ENCODE measurements around the gene PRKCG.
"Not testable (repeated sequence)": the region's sequence is repeated elsewhere in the genome, so short reads cannot be mapped to it uniquely, and the experiment has no call there.

Gene PRKCG

GRCh38 chr19:53881482-53882390, at the start of gene PRKCG:
PRKCG (plus strand) TSS chr19:53882197; CDS start chr19:53882495, 298 bp downstream.
- peak; percentile 70 for DNase-seq (ENCODE audit: low spot score)

- not testable (repeated sequence) for DNase-seq (ENCODE audit: low spot score)
Measured at GRCh38 chr19:53832861-53833260, 49.1 kb upstream of the PRKCG start.

GRCh38 chr19:53838446-53838845, 43.6 kb upstream of the PRKCG start:
- DNase-seq (ENCODE audit: low spot score): not testable (repeated sequence)

GRCh38 chr19:53840241-53840640, 41.8 kb upstream of the PRKCG start:
- not testable (repeated sequence) for DNase-seq (ENCODE audit: low spot score)

- not testable (repeated sequence) for DNase-seq (ENCODE audit: low spot score)
Measured at GRCh38 chr19:53840914-53841313, 41.1 kb upstream of the PRKCG start.

GRCh38 chr19:53844849-53845246, 37.1 kb upstream of the PRKCG start:
- DNase-seq (ENCODE audit: low spot score): no peak

- no peak for DNase-seq (ENCODE audit: low spot score)
Measured at GRCh38 chr19:53847555-53847954, 34.4 kb upstream of the PRKCG start.

- DNase-seq (ENCODE audit: low spot score): no peak
Measured at GRCh38 chr19:53849237-53849676, 32.7 kb upstream of the PRKCG start.

GRCh38 chr19:53853707-53854106, 28.3 kb upstream of the PRKCG start:
- DNase-seq (ENCODE audit: low spot score): no peak

GRCh38 chr19:53864308-53864836, 17.6 kb upstream of the PRKCG start:
- peak; percentile 84 for DNase-seq (ENCODE audit: low spot score)

GRCh38 chr19:53865523-53865917, 16.5 kb upstream of the PRKCG start:
- DNase-seq (ENCODE audit: low spot score): no peak

- DNase-seq (ENCODE audit: low spot score): peak; percentile 61
Measured at GRCh38 chr19:53865918-53866864, 15.8 kb upstream of the PRKCG start.

- DNase-seq (ENCODE audit: low spot score): no peak
Measured at GRCh38 chr19:53866865-53867224, 15.2 kb upstream of the PRKCG start.

- DNase-seq (ENCODE audit: low spot score): peak; percentile 95
Measured at GRCh38 chr19:53867225-53868090, 14.5 kb upstream of the PRKCG start, which contains the start of gene MYADM. MYADM (plus strand) TSS chr19:53867883; CDS start chr19:53873530, 5,647 bp downstream.

GRCh38 chr19:53868091-53868891, 13.7 kb upstream of the PRKCG start:
- peak; percentile 58 for DNase-seq (ENCODE audit: low spot score)

- peak; percentile 95 for DNase-seq (ENCODE audit: low spot score)
Measured at GRCh38 chr19:53868892-53869804, 12.8 kb upstream of the PRKCG start.

- DNase-seq (ENCODE audit: low spot score): not testable (repeated sequence)
Measured at GRCh38 chr19:53869805-53870484, 12.1 kb upstream of the PRKCG start.

- peak; percentile 5 for DNase-seq (ENCODE audit: low spot score)
Measured at GRCh38 chr19:53870485-53870844, 11.5 kb upstream of the PRKCG start.

GRCh38 chr19:53871454-53871853, 10.5 kb upstream of the PRKCG start:
- DNase-seq (ENCODE audit: low spot score): peak; percentile 2

Data from HuH-7 (cell line).